Large intestine (tissue), 3 donors: ENCODE results near the gene BCL2. TPM values are rescaled to one million over a fixed set of nuclear protein-coding genes. Genes with fewer than 3 reads are reported as not detected.

ENCODE experiments used
- DNase-seq, 2 donors: peaks; one replicate each; pipeline versions ENCODE4 v3.0.0 to v3.0.0-alpha.2; 2013
- H3K27ac ChIP-seq: one replicate; pipeline ENCODE4 v1.5.1; 2013; ENCODE audit warnings: low read length
- H3K27me3 ChIP-seq: 2 replicates; pipeline ENCODE4 v1.6.1; 2013; ENCODE audit warnings: low read length; ENCODE audit not compliant: control insufficient read depth, insufficient read depth
- H3K36me3 ChIP-seq: 2 replicates; pipeline ENCODE4 v1.6.1; 2013; ENCODE audit warnings: low read length; ENCODE audit not compliant: control insufficient read depth, insufficient read depth
- H3K4me1 ChIP-seq: one replicate; pipeline ENCODE4 v1.6.1; 2013; ENCODE audit warnings: low read length; ENCODE audit not compliant: control insufficient read depth, insufficient read depth
- H3K4me3 ChIP-seq: one replicate; pipeline ENCODE4 v1.5.1; 2013; ENCODE audit warnings: low read length
- H3K9me3 ChIP-seq: one replicate; pipeline ENCODE4 v1.6.1; 2013; ENCODE audit warnings: mild to moderate bottlenecking, low read depth, low read length, moderate library complexity; ENCODE audit not compliant: control insufficient read depth
- WGBS: methylation state at CpG from one replicate; pipeline ENCODE4 v1.1.5; 2013; ENCODE audit warnings: low lambda C conversion rate; ENCODE audit not compliant: insufficient coverage; 5-methylcytosine and 5-hydroxymethylcytosine counted together
- polyA plus RNA-seq: library from polyadenylated mRNA; unstranded; fragments of 120-200 nt; gene quantifications from one replicate; pipeline ENCODE4 v1.2.1, GENCODE V29; 2013

BCL2 gene
- polyA plus RNA-seq, 1 donor = 8.8 TPM

DNA sequence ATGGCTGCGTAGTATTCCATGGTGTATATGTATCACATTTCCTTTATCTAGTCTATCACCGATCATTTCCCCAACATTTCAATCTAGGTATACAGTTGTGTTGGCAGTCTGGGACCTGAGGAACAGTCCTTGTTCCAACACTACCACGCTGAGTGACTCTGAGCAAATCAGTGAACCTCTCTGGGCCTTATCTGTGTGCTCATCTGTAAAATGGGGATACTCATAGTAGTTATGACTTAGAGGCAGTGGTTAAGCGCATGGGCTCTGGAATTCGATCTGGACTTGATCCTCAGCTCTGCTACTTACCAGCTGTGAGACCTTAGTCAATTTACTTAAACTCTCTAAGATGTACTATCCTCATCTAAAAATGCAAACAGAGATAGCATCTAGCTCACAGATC lies 85.1 kb downstream of the BCL2 start:
- WGBS = no CpG with 5 or more reads among the region's 5 CpGs
- Histone ChIP-seq H3K36me3 (no peaks in the 10 kb centered on the region), H3K27ac (no peak overlapping the region), H3K4me1 (peaks cover 19% of the 10 kb centered on the region), H3K4me3 (no peak overlapping the region), H3K27me3 (no peaks in the 10 kb centered on the region), H3K9me3 (peaks cover 3% of the 10 kb centered on the region)
- DNase-seq = no peak

DNA sequence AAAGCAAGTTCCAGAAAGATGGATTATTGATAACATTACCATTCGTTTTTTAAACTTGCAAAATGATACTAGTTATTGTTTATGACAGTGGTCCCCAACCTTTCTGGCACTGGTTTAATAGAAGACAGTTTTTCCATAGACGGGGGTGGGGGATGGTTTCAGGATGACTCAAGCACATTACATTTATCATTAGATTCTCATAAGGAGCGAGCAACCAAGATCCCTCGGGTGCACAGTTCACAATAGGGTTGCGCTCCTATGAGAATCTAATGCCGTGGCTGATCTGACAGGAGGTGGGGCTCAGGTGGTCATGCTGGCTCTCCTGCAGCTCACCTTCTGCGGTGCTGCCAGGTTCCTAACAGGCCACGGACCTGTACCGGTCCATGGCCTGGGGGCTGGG lies 86.2 kb downstream of the BCL2 start:
- 86% methylated on average over 1 of the region's 9 CpGs for WGBS
- H3K36me3 ChIP-seq = no peaks in the 10 kb centered on the region
- no peaks in the 10 kb centered on the region for H3K27me3 ChIP-seq
- H3K9me3 ChIP-seq = peaks cover 3% of the 10 kb centered on the region
- DNase-seq = no peak
- no peak overlapping the region for H3K4me3 ChIP-seq
- peaks cover 14% of the 10 kb centered on the region for H3K4me1 ChIP-seq
- H3K27ac ChIP-seq = no peak overlapping the region

DNA sequence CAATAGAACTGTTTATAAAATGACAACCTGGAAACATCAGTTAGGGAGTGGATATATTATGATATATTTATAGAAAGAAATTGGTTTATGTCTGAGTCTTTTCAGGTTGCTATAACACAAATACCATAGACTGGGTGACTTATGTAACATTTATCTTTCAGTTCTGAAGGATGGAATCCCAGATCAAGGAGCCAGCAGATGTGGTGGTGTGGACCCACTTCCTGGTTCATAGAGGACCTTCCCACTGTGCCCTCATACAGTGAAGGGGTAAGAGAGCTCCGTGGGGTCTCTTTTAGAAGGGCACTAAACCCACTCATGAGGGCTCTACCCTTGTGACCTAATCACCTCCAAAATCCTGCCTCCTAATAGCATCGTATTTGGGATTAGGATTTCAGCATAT lies 86.7 kb downstream of the BCL2 start:
- H3K4me3 ChIP-seq = no peak overlapping the region
- H3K27ac ChIP-seq = no peak overlapping the region
- no peaks in the 10 kb centered on the region for H3K36me3 ChIP-seq
- peaks cover 3% of the 10 kb centered on the region for H3K9me3 ChIP-seq
- whole genome bisulfite sequencing = no CpG with 5 or more reads among the region's 2 CpGs
- H3K27me3 ChIP-seq = no peaks in the 10 kb centered on the region
- H3K4me1 ChIP-seq = peaks cover 9% of the 10 kb centered on the region
- DNase-seq = no peak

DNA sequence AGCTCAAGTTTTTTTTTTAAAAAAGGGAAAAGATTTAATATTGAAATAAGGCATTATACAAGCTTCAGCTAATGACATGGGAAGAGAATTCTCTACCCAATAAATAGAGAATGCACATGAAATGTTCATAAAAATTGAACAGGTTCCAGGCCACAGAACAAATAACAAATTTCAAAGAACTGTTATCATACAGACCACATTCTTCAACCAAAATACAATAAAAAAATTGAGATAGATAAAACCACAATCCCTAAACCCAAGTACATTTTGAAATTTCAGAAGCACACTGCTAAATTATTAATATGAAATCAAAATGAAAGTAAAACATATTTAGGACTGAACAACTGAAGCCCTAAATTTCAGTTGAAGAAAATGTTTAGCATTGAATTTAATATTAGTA lies 89.6 kb downstream of the BCL2 start:
- H3K4me3 ChIP-seq = no peak overlapping the region

DNA sequence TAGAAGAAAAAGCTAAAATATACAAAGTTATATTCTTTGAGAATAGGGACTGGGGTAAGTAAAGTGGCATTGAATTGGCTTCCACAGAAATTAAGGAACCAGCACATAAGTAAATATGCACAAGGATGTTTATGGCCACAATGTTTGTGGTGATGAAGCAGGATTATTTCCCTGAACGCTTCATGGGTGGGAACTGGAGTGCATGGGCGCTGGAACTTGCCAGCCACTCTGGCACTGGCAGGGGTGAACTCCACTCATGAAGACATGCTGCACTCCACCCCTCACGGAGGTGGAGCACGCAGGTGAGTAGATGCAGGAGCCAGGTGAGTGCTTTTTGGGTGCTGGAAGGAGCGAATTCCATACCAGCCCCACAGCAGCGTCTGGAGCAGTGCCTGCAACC lies 94.1 kb downstream of the BCL2 start:
- H3K9me3 ChIP-seq = peaks cover 13% of the 10 kb centered on the region
- no peak overlapping the region for H3K4me3 ChIP-seq
- H3K4me1 ChIP-seq = no peaks in the 10 kb centered on the region
- no peaks in the 10 kb centered on the region for H3K27me3 ChIP-seq
- no peak overlapping the region for H3K27ac ChIP-seq
- WGBS = no CpG with 5 or more reads among the region's 6 CpGs
- H3K36me3 ChIP-seq = peaks cover 4% of the 10 kb centered on the region
- DNase-seq = no peak

More for the DNA sequence above, 89.6 kb downstream of the BCL2 start:
- no peaks in the 10 kb centered on the region for H3K27me3 ChIP-seq
- no peak overlapping the region for H3K27ac ChIP-seq
- H3K4me1 ChIP-seq = no peaks in the 10 kb centered on the region
- H3K9me3 ChIP-seq = peaks cover 13% of the 10 kb centered on the region
- no peak for DNase-seq
- H3K36me3 ChIP-seq = peaks cover 4% of the 10 kb centered on the region

DNA sequence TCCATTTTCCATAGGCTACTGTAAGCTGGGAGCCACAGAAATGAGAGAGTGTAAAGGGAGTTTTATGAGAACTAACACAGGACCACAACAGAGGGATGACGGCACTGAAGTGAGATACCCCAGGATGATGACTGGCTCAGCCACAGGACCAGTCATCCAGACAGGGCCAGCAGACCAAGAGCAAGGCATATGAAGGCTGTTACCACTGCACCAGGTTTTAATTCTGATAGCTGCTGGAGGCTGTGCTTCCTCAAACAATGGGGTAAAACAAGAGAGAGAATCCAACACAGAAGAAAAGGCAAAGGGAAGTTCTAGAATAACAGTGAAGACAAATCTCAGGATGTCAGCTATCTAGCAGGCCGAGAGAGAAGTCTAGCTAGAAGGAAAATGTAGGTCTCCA lies 94.9 kb downstream of the BCL2 start:
- no peaks in the 10 kb centered on the region for H3K27me3 ChIP-seq
- H3K36me3 ChIP-seq = peaks cover 4% of the 10 kb centered on the region
- no peak overlapping the region for H3K27ac ChIP-seq
- H3K4me3 ChIP-seq = no peak overlapping the region
- 100% methylated on average over 1 of the region's 2 CpGs for WGBS
- no peak for DNase-seq
- no peaks in the 10 kb centered on the region for H3K4me1 ChIP-seq
- peaks cover 13% of the 10 kb centered on the region for H3K9me3 ChIP-seq

DNA sequence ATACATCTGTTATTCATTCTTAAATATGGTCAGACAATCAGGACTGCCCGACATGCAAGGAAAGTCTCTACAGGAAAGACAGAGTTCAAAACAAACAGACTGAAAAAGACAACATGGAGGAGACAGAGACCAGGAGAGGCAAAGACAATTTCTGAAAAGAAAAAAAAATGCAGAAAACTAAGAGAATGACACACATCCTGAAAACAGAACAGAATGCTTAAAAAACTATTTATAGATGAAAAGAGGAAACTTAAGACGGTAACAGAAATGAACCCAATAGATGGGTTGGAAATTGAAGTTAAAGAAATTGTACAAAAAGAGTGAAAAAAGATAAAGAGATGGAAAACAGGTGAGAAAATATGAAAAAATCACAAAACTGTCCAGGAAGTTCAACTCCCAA lies 95.7 kb downstream of the BCL2 start:
- H3K4me1 ChIP-seq = no peaks in the 10 kb centered on the region
- H3K9me3 ChIP-seq = peaks cover 13% of the 10 kb centered on the region
- H3K27ac ChIP-seq = no peak overlapping the region
- no peak for DNase-seq
- no peaks in the 10 kb centered on the region for H3K27me3 ChIP-seq
- WGBS = 89% methylated on average over 2 of the region's 2 CpGs
- H3K4me3 ChIP-seq = no peak overlapping the region
- H3K36me3 ChIP-seq = peaks cover 4% of the 10 kb centered on the region

DNA sequence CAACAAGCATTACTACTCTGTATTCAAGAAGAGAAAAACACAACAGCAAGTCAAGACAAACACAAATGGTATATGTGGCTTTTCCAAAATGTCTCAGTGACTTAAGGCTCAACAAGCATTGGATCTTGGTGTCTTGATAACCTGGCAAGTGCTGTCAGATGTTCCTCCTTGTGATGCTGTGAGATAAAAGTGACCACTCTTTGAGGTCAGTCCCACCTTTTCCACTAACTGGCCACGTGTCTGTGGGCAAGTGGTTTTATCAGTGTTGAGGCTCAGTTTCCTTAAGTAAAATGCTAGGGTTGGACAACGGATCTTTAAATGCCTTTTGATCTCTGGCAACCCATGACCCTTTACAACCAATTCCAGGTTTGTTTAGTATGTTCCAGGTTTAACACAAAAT lies 98.7 kb downstream of the BCL2 start:
- no CpG with 5 or more reads among the region's 2 CpGs for WGBS
- Histone ChIP-seq H3K4me1 (no peaks in the 10 kb centered on the region), H3K27me3 (no peaks in the 10 kb centered on the region), H3K36me3 (peaks cover 3% of the 10 kb centered on the region), H3K9me3 (peaks cover 10% of the 10 kb centered on the region), H3K27ac (no peak overlapping the region), H3K4me3 (no peak overlapping the region)
- DNase-seq = no peak

DNA sequence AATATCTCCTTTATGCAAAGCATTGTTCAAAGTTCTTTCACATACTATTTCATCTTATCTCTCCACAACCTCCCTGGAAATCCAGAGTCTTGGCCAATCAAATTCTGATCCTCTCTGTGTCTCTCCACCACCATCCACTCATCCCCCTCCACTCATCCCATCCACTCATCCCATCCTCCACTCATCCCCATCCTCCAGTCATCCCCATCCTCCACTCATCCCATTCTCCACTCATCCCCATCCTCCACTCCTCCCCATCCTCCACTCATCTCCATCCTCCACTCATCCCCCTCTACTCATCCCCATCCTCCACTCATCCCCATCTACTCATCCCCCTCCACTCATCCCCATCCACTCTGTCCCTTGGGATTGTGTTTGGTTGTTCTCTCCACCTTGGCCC lies 101.1 kb downstream of the BCL2 start:
- Histone ChIP-seq H3K9me3 (peaks cover 5% of the 10 kb centered on the region), H3K4me1 (no peaks in the 10 kb centered on the region), H3K36me3 (no peaks in the 10 kb centered on the region), H3K4me3 (no peak overlapping the region), H3K27me3 (no peaks in the 10 kb centered on the region), H3K27ac (no peak overlapping the region)
- no peak for DNase-seq

DNA sequence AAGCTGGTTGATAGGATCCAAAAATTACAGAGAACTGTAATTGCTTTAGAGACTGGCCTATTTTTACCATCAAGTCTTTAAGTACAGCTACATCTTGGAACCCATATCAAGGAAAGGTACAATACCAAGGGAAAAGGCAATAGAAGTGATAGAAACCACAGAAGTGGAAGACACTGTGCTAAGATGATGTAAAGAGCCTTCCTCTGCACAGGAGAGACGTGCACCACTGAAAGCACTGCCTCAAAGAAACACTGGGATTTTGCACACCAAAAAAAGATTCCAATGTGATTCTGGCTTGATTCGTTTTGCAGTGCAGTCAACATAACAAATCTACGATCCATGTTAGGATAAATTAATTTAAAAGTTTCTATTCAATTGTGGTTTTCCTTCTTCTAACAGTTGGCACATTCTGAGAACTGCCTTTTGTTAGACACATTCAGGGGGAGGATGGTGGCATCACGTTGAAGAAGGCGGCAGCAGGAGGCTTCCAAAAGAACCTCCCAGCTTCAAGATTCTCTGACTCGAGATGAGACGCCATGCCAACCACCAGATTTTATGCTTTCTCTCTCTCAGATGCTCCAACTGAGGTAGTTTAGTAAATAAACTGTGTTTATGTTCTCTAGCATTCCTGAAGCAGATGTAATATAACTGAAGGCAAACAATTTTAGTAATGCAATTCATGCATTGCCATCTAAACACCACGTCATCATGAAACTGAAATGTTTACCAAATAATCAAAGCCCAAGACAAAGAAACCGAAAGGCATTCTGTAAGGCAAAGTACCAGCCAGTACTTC lies 102.9 kb downstream of the BCL2 start:
- Histone ChIP-seq H3K27me3 (no peaks in the 10 kb centered on the region), H3K4me1 (no peaks in the 10 kb centered on the region), H3K27ac (no peak overlapping the region), H3K36me3 (no peaks in the 10 kb centered on the region), H3K9me3 (peaks cover 5% of the 10 kb centered on the region), H3K4me3 (no peak overlapping the region)
- no peak for DNase-seq
- WGBS = 86% methylated on average over 4 of the region's 9 CpGs

DNA sequence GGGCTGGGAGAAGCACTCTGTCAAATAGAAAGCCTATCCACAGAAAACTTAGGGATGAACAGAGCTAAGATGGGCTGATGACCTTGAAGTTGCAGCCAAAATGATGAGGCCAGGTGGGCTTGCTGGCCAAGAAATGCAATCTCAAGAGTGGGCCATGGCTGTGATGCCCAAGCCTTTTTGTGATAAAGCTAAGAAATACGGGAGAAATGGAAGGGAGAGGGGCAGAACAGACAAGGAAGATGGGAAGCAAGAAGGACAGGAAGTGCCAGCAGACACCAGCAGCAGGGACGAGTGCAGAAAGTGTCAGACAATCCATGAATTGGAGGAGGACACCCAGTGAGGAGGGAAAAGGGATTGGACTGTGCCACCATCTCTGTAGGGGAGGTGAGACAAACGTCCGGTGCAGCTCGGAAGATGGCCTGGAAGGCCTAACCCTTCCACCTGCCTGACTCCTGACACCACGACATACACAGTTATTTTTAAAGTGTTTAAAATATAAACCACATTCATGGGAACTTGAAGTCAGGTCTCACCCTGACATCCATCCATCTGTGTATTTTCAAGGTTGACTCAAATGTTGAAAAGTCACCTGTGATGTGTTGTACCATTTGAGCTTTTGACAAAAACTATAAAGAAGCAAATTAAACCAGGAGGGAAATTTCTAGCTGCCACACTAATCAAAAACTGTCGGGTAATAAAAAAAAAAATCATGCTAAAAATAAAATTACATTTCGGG lies 105.5 kb downstream of the BCL2 start:
- WGBS = 88% methylated on average over 3 of the region's 8 CpGs
- no peak overlapping the region for H3K27ac ChIP-seq

More for the DNA sequence above, 105.5 kb downstream of the BCL2 start:
- no peak for DNase-seq
- peaks cover 5% of the 10 kb centered on the region for H3K9me3 ChIP-seq
- H3K4me1 ChIP-seq = no peaks in the 10 kb centered on the region
- no peaks in the 10 kb centered on the region for H3K27me3 ChIP-seq
- H3K4me3 ChIP-seq = no peak overlapping the region
- no peaks in the 10 kb centered on the region for H3K36me3 ChIP-seq
